T-helper 2 cell treated with Interferon-gamma antibody and Interleukin-4, amounts not matched to agents 5 μg/mL and 100 μg/mL, for 36 hours (primary cell): ENCODE results near the gene ACTR6.

Source experiments
- DNase-seq: peaks from one replicate; pipeline ENCODE4 v3.0.0; 2021; ENCODE audit warnings: low spot score
- H3K27ac Mint-ChIP-seq: one replicate; pipeline ENCODE4 v1.8.0; 2021; ENCODE audit warnings: mild to moderate bottlenecking, mixed read lengths
- H3K27me3 Mint-ChIP-seq: one replicate; pipeline ENCODE4 v1.8.0; 2021; ENCODE audit warnings: low read depth, mixed read lengths
- H3K36me3 Mint-ChIP-seq: one replicate; pipeline ENCODE4 v1.8.0; 2021; ENCODE audit warnings: low read depth, mixed read lengths
- H3K4me1 Mint-ChIP-seq: one replicate; pipeline ENCODE4 v1.8.0; 2021; ENCODE audit warnings: low read depth, mixed read lengths
- H3K4me3 Mint-ChIP-seq: one replicate; pipeline ENCODE4 v1.8.0; 2022; ENCODE audit warnings: mild to moderate bottlenecking, moderate library complexity, mixed read lengths
- H3K9me3 Mint-ChIP-seq: one replicate; pipeline ENCODE4 v1.8.0; 2021; ENCODE audit warnings: mixed read lengths

ACTR6 gene

GRCh38 chr12:100189636-100190394 lies 10.8 kb upstream of the ACTR6 start:
- no peak for DNase-seq
- Mint-ChIP-seq H3K27me3 (no peaks in the 10 kb centered on the region), H3K9me3 (no peaks in the 10 kb centered on the region), H3K27ac (no peak overlapping the region), H3K36me3 (peaks cover 40% of the 10 kb centered on the region), H3K4me3 (no peak overlapping the region), H3K4me1 (peaks cover 23% of the 10 kb centered on the region)

- H3K9me3 Mint-ChIP-seq = no peaks in the 10 kb centered on the region
- H3K4me1 Mint-ChIP-seq = peaks cover 17% of the 10 kb centered on the region
- no peak for DNase-seq
- H3K4me3 Mint-ChIP-seq = no peak overlapping the region
- H3K36me3 Mint-ChIP-seq = peaks cover 50% of the 10 kb centered on the region
- no peak overlapping the region for H3K27ac Mint-ChIP-seq
- H3K27me3 Mint-ChIP-seq = no peaks in the 10 kb centered on the region
Measured at GRCh38 chr12:100193085-100193484, 7.5 kb upstream of the ACTR6 start.

- H3K9me3 Mint-ChIP-seq = no peaks in the 10 kb centered on the region
- peaks cover 27% of the 10 kb centered on the region for H3K4me1 Mint-ChIP-seq
- DNase-seq = no peak
- no peaks in the 10 kb centered on the region for H3K27me3 Mint-ChIP-seq
- peaks cover 22% of the 10 kb centered on the region for H3K36me3 Mint-ChIP-seq
- no peak overlapping the region for H3K4me3 Mint-ChIP-seq
- H3K27ac Mint-ChIP-seq = no peak overlapping the region
Measured at GRCh38 chr12:100197486-100197885, 3.1 kb upstream of the ACTR6 start.

- Mint-ChIP-seq H3K36me3 (peaks cover 14% of the 10 kb centered on the region), H3K9me3 (no peaks in the 10 kb centered on the region), H3K27ac (peak overlapping the region; percentile 95), H3K27me3 (no peaks in the 10 kb centered on the region), H3K4me3 (peak overlapping the region; percentile 98), H3K4me1 (peaks cover 29% of the 10 kb centered on the region)
- DNase-seq = no peak
Measured at GRCh38 chr12:100199023-100199346, 1.6 kb upstream of the ACTR6 start.

- Mint-ChIP-seq H3K27ac (peak overlapping the region; percentile 99), H3K36me3 (peaks cover 14% of the 10 kb centered on the region), H3K27me3 (no peaks in the 10 kb centered on the region), H3K4me3 (peak overlapping the region; percentile 98), H3K4me1 (peaks cover 29% of the 10 kb centered on the region), H3K9me3 (no peaks in the 10 kb centered on the region)
- peak; percentile 82 for DNase-seq
Measured at GRCh38 chr12:100199347-100200149, 1.1 kb upstream of the ACTR6 start.

GRCh38 chr12:100201604-100202423 lies 1.2 kb downstream of the ACTR6 start:
- H3K4me1 Mint-ChIP-seq = peaks cover 29% of the 10 kb centered on the region
- no peaks in the 10 kb centered on the region for H3K9me3 Mint-ChIP-seq
- H3K27me3 Mint-ChIP-seq = no peaks in the 10 kb centered on the region
- H3K4me3 Mint-ChIP-seq = peak overlapping the region; percentile 98
- peak overlapping the region; percentile 99 for H3K27ac Mint-ChIP-seq
- no peak for DNase-seq
- H3K36me3 Mint-ChIP-seq = peaks cover 4% of the 10 kb centered on the region

GRCh38 chr12:100207311-100207710 lies 6.7 kb downstream of the ACTR6 start:
- Mint-ChIP-seq H3K4me3 (no peak overlapping the region), H3K27ac (no peak overlapping the region), H3K27me3 (no peaks in the 10 kb centered on the region), H3K36me3 (peaks cover 12% of the 10 kb centered on the region), H3K9me3 (no peaks in the 10 kb centered on the region), H3K4me1 (peaks cover 8% of the 10 kb centered on the region)
- no peak for DNase-seq

GRCh38 chr12:100208834-100209233 lies 8.2 kb downstream of the ACTR6 start:
- Mint-ChIP-seq H3K36me3 (peaks cover 15% of the 10 kb centered on the region), H3K27ac (no peak overlapping the region), H3K27me3 (no peaks in the 10 kb centered on the region), H3K4me3 (no peak overlapping the region), H3K9me3 (no peaks in the 10 kb centered on the region), H3K4me1 (peaks cover 1% of the 10 kb centered on the region)
- DNase-seq = no peak

GRCh38 chr12:100211698-100212097 lies 11.1 kb downstream of the ACTR6 start:
- Mint-ChIP-seq H3K36me3 (peaks cover 28% of the 10 kb centered on the region), H3K27ac (no peak overlapping the region), H3K27me3 (no peaks in the 10 kb centered on the region), H3K4me3 (no peak overlapping the region), H3K4me1 (peaks cover 2% of the 10 kb centered on the region), H3K9me3 (no peaks in the 10 kb centered on the region)
- no peak for DNase-seq

GRCh38 chr12:100213016-100213891 lies 12.6 kb downstream of the ACTR6 start:
- Mint-ChIP-seq H3K4me3 (no peak overlapping the region), H3K36me3 (peaks cover 26% of the 10 kb centered on the region), H3K9me3 (no peaks in the 10 kb centered on the region), H3K4me1 (peaks cover 2% of the 10 kb centered on the region), H3K27ac (no peak overlapping the region), H3K27me3 (no peaks in the 10 kb centered on the region)
- no peak for DNase-seq

GRCh38 chr12:100214518-100214917 lies 13.9 kb downstream of the ACTR6 start:
- peaks cover 23% of the 10 kb centered on the region for H3K36me3 Mint-ChIP-seq
- H3K27me3 Mint-ChIP-seq = no peaks in the 10 kb centered on the region
- no peak overlapping the region for H3K4me3 Mint-ChIP-seq
- peaks cover 2% of the 10 kb centered on the region for H3K4me1 Mint-ChIP-seq
- no peak overlapping the region for H3K27ac Mint-ChIP-seq
- H3K9me3 Mint-ChIP-seq = no peaks in the 10 kb centered on the region
- DNase-seq = no peak

GRCh38 chr12:100215209-100215608 lies 14.6 kb downstream of the ACTR6 start:
- Mint-ChIP-seq H3K36me3 (peaks cover 25% of the 10 kb centered on the region), H3K9me3 (no peaks in the 10 kb centered on the region), H3K4me1 (peaks cover 2% of the 10 kb centered on the region), H3K27ac (no peak overlapping the region), H3K4me3 (no peak overlapping the region), H3K27me3 (no peaks in the 10 kb centered on the region)
- no peak for DNase-seq

GRCh38 chr12:100216337-100216736 lies 15.7 kb downstream of the ACTR6 start:
- H3K4me3 Mint-ChIP-seq = no peak overlapping the region
- no peak overlapping the region for H3K27ac Mint-ChIP-seq
- no peaks in the 10 kb centered on the region for H3K9me3 Mint-ChIP-seq
- H3K27me3 Mint-ChIP-seq = no peaks in the 10 kb centered on the region
- DNase-seq = no peak
- peaks cover 24% of the 10 kb centered on the region for H3K36me3 Mint-ChIP-seq
- H3K4me1 Mint-ChIP-seq = peaks cover 2% of the 10 kb centered on the region
